SK-N-SH treated with all-trans-retinoic acid at 6 μM for 48 hours (cell line): ENCODE data around the gene TTC12.

Experiments used
- ATAC-seq: fragments of 200-7000 bp; cut with Tn5 transposase; 3 replicates; pipeline ENCODE4 v1.9.1; 2020; ENCODE audit warnings: mild to moderate bottlenecking, moderate library complexity
- ARNTL ChIP-seq: fragments of 450-650 bp; formaldehyde crosslinking; IDR thresholded peaks from 2 replicates; pipeline ENCODE4 v1.5.0; 2020; ENCODE audit warnings: low read depth, mild to moderate bottlenecking, moderate library complexity, borderline replicate concordance
- CREB5 ChIP-seq: fragments of 250-450 bp; sonication (Bioruptor Pico); IDR thresholded peaks from 2 replicates; pipeline ENCODE4 v1.5.1; 2020; ENCODE audit warnings: low read depth, mild to moderate bottlenecking, moderate library complexity
- CSDC2 ChIP-seq: fragments of 250-450 bp; sonication (Bioruptor Pico); IDR thresholded peaks from 2 replicates; pipeline ENCODE4 v1.5.0; 2020; ENCODE audit warnings: mild to moderate bottlenecking, moderate library complexity
- CSRNP3 ChIP-seq: fragments of 250-450 bp; sonication (Bioruptor Pico); IDR thresholded peaks from 2 replicates; pipeline ENCODE4 v1.5.1; 2021; ENCODE audit warnings: mild to moderate bottlenecking, moderate library complexity
- ISL1 ChIP-seq: fragments of 250-450 bp; sonication (Bioruptor Pico); IDR thresholded peaks from 2 replicates; pipeline ENCODE4 v2.1.2; 2022; ENCODE audit warnings: mild to moderate bottlenecking, moderate library complexity
- PATZ1 ChIP-seq: fragments of 250-450 bp; sonication (Bioruptor Pico); IDR thresholded peaks from 2 replicates; pipeline ENCODE4 v1.8.0; 2020; ENCODE audit warnings: mild to moderate bottlenecking, moderate library complexity, borderline replicate concordance
- POU6F1 ChIP-seq: fragments of 250-450 bp; sonication (Bioruptor Pico); IDR thresholded peaks from 2 replicates; pipeline ENCODE4 v1.8.0; 2021; ENCODE audit warnings: low read depth, mild to moderate bottlenecking, moderate library complexity, borderline replicate concordance
- PPARA ChIP-seq: fragments of 250-450 bp; sonication (Bioruptor Pico); IDR thresholded peaks from 2 replicates; pipeline ENCODE4 v1.5.0; 2020; ENCODE audit warnings: mild to moderate bottlenecking, borderline replicate concordance
- RARB ChIP-seq: fragments of 250-450 bp; sonication (Bioruptor Pico); IDR thresholded peaks from 2 replicates; pipeline ENCODE4 v1.8.0; 2021; ENCODE audit warnings: mild to moderate bottlenecking, moderate library complexity
- SNAI2 ChIP-seq: fragments of 250-450 bp; sonication (Bioruptor Pico); IDR thresholded peaks from 2 replicates; pipeline ENCODE4 v1.5.0; 2020; ENCODE audit warnings: mild to moderate bottlenecking, moderate library complexity
- TOX ChIP-seq: fragments of 250-450 bp; sonication (Bioruptor Pico); IDR thresholded peaks from 2 replicates; pipeline ENCODE4 v1.8.0; 2021; ENCODE audit warnings: mild to moderate bottlenecking, moderate library complexity, borderline replicate concordance
- TSHZ2 ChIP-seq: fragments of 250-450 bp; sonication (Bioruptor Pico); IDR thresholded peaks from 2 replicates; pipeline ENCODE4 v1.5.0; 2020; ENCODE audit warnings: mild to moderate bottlenecking, moderate library complexity
- ZFP3 ChIP-seq: fragments of 250-450 bp; sonication (Bioruptor Pico); IDR thresholded peaks from 2 replicates; pipeline ENCODE4 v1.5.0; 2020; ENCODE audit warnings: mild to moderate bottlenecking, moderate library complexity
- ZFP30 ChIP-seq: fragments of 450-650 bp; formaldehyde crosslinking; IDR thresholded peaks from 2 replicates; pipeline ENCODE4 v1.5.0; 2022; ENCODE audit warnings: mild to moderate bottlenecking, moderate library complexity
- ZNF565 ChIP-seq: fragments of 450-650 bp; formaldehyde crosslinking; conservative IDR thresholded peaks from 2 replicates; pipeline ENCODE4 v1.5.0; 2020; ENCODE audit warnings: low read depth, mild to moderate bottlenecking, moderate library complexity
- ZNF70 ChIP-seq: fragments of 450-650 bp; formaldehyde crosslinking; IDR thresholded peaks from 2 replicates; pipeline ENCODE4 v1.5.0; 2020; ENCODE audit warnings: mild to moderate bottlenecking, moderate library complexity
- ZNF8 ChIP-seq: fragments of 450-650 bp; formaldehyde crosslinking; IDR thresholded peaks from 2 replicates; pipeline ENCODE4 v1.5.0; 2020; ENCODE audit warnings: mild to moderate bottlenecking, moderate library complexity

TTC12 gene

GRCh38 chr11:113356203-113356602 is 41.8 kb downstream of the TTC12 start:
- TF ChIP-seq ZFP30 (CRISPR knock-in tag) (no peak), ARNTL (CRISPR knock-in tag) (no peak), PATZ1 (CRISPR knock-in tag) (no peak), POU6F1 (CRISPR knock-in tag) (no peak), ZNF8 (CRISPR knock-in tag) (no peak), SNAI2 (CRISPR knock-in tag) (no peak), TOX (CRISPR knock-in tag) (no peak), CREB5 (CRISPR knock-in tag) (no peak), TSHZ2 (CRISPR knock-in tag) (no peak)
- TF ChIP-seq, all 23 proteins: peak for 0
- ATAC-seq = no peak

GRCh38 chr11:113363406-113363805 is 49.0 kb downstream of the TTC12 start:
- no peak for ATAC-seq
- TF ChIP-seq RARB = no peak
- no peak for TF ChIP-seq CSRNP3 (CRISPR knock-in tag)
- TF ChIP-seq ZNF8 (CRISPR knock-in tag) = no peak
- no peak for TF ChIP-seq ISL1 (CRISPR knock-in tag)
- TF ChIP-seq ZNF70 (CRISPR knock-in tag) = no peak
- no peak for TF ChIP-seq ZNF565
- no peak for TF ChIP-seq POU6F1 (CRISPR knock-in tag)
- TF ChIP-seq TSHZ2 (CRISPR knock-in tag) = no peak
- TF ChIP-seq PPARA (CRISPR knock-in tag) = no peak
- TF ChIP-seq CREB5 (CRISPR knock-in tag) = no peak
- TF ChIP-seq ARNTL (CRISPR knock-in tag) = no peak
- no peak for TF ChIP-seq SNAI2 (CRISPR knock-in tag)
- TF ChIP-seq ZFP3 (CRISPR knock-in tag) = no peak
- TF ChIP-seq CSDC2 (CRISPR knock-in tag) = no peak
- TF ChIP-seq, all 23 proteins: peak for 0
